Adrenal gland (tissue), 12 donors: Measurements from ENCODE around the gene VPS35L. TPM values are rescaled to one million over a fixed set of nuclear protein-coding genes. Genes with fewer than 3 reads are reported as not detected.

Experiments
- DNase-seq, 7 donors: peaks; one replicate each; pipeline ENCODE4 v3.0.0-alpha.2; 2019 to 2020
- H3K27ac ChIP-seq, 5 donors: fragments of 200-600 bp; sonication (generic) in 4 of 5; 1 replicate in 3 of 5; 2 replicates in 2 of 5; pipeline versions ENCODE4 v1.5.1 to v1.8.0; 2016 to 2020; ENCODE audit warnings: mild to moderate bottlenecking in 1 of 5
- H3K27me3 ChIP-seq: fragments of 200-600 bp; 2 replicates; pipeline ENCODE4 v1.8.0; 2021
- H3K36me3 ChIP-seq, 2 donors: fragments of 200-600 bp; replicated peaks in 1 of 2; 1 replicate in 1 of 2; 2 replicates in 1 of 2; pipeline versions ENCODE4 v1.5.1 to v1.8.0; 2018 to 2022
- H3K4me1 ChIP-seq, 2 donors: fragments of 200-600 bp; replicated peaks in 1 of 2; 1 replicate in 1 of 2; 2 replicates in 1 of 2; pipeline versions ENCODE4 v1.5.1 to v1.8.0; 2018 to 2021
- H3K4me3 ChIP-seq, 4 donors: fragments of 200-600 bp; sonication (generic) in 3 of 4; one replicate each; pipeline ENCODE4 v1.5.1; 2016 to 2018
- H3K9me3 ChIP-seq, 3 donors: fragments of 200-600 bp; sonication (generic) in 1 of 3; replicated peaks in 1 of 3; 1 replicate in 2 of 3; 2 replicates in 1 of 3; pipeline versions ENCODE4 v1.5.1 to v1.8.0; 2016 to 2021
- CTCF ChIP-seq, 6 experiments: fragments of 450-650 bp in 4 of 6; fragments of 200-600 bp in 2 of 6; sonication (generic) in 1 of 6; IDR thresholded peaks; 1 replicate in 5 of 6; 2 replicates in 1 of 6; pipeline versions ENCODE4 v1.5.1 to v1.8.0; 2016 to 2021; ENCODE audit warnings: antibody characterized with exemption in 6 of 6, mild to moderate bottlenecking in 2 of 6, moderate library complexity in 1 of 6
- POLR2A ChIP-seq, 2 donors: fragments of 450-650 bp; IDR thresholded peaks; one replicate each; pipeline ENCODE4 v1.6.1; 2017; ENCODE audit warnings: antibody characterized with exemption in 2 of 2, mild to moderate bottlenecking in 2 of 2, moderate library complexity in 1 of 2
- WGBS, 4 donors: extraction: QIAGEN DNeasy Blood & Tissue Kit in 2 of 4; methylation state at CpG; one replicate each; pipeline versions ENCODE4 v1.1.5 to v1.1.7; 2013 to 2017; 5-methylcytosine and 5-hydroxymethylcytosine counted together
- intact Hi-C, 2 donors: fragments of 100-400 bp; cut with DNase I; formaldehyde crosslinking; loops; one replicate each; pipeline versions ENCODE4 v1.14.1 to v1.15.0; 2022 to 2023
- polyA plus RNA-seq, 3 donors: library from polyadenylated mRNA; stranded (reverse); fragments of 200-250 nt in 2 of 3; fragments of 350-450 nt in 1 of 3; fragmentation: Illumina TruSeq in 1 of 3; extraction: RNeasy Lipid Tissue Mini Kit (QIAGEN cat#74804) in 1 of 3; gene quantifications; one replicate each; pipeline ENCODE4 v1.2.3, GENCODE V29; 2013 to 2014
- total RNA-seq, 9 donors: library from RNA; depleted of rRNA in 4 of 9; stranded (reverse); fragments of >200 nt in 4 of 9; fragments of 120-200 nt in 1 of 9; fragmentation: NEBNext Ultra II Directional in 1 of 9; extraction: Animal tissue kit (Norgen Biotek cat#: 25700) in 1 of 9; gene quantifications; one replicate each; pipeline versions ENCODE4 v1.1.0 to v1.2.4, GENCODE V29; 2013 to 2023
- donor health status: healthy with polysubstance abuse.
- donor health status: Bipolar disorder and iron deficiency.
- donor health status: DM: yes; HTN: yes; CAD: no.
- donor health status: DM: no; HTN: no; CAD: no.
- donor health status: DM: no; HTN: no; CAD: no.
- donor health status: DM: yes; HTN: yes; CAD: no.

The VPS35L gene
- total and polyA plus RNA-seq, 12 donors, result 38.3 to 96.7 (median 66.9) TPM

GRCh38 chr16:19525385-19525723 is 30.1 kb upstream of the VPS35L start:
- TF ChIP-seq POLR2A (IDR thresholded peaks at IDR 0.05) (no peak), CTCF (IDR thresholded peaks at IDR 0.05) (no peak)
- no peak overlapping the region for H3K4me3 ChIP-seq
- no peaks in the 10 kb centered on the region for H3K9me3 ChIP-seq
- intact Hi-C loops, result no loop called here
- no peak for DNase-seq
- H3K36me3 ChIP-seq, result peaks cover 0 to 10% of the 10 kb centered on the region in 2 donors
- no peak overlapping the region for H3K27ac ChIP-seq
- peaks cover 10 to 18% of the 10 kb centered on the region in 2 donors for H3K4me1 ChIP-seq
- H3K27me3 ChIP-seq, result no peaks in the 10 kb centered on the region
- WGBS, 4 donors, result 86 to 94% (median 90%) methylated on average over 2 of the region's 2 CpGs

GRCh38 chr16:19527161-19527560 is 28.3 kb upstream of the VPS35L start:
- no peak for TF ChIP-seq CTCF (IDR thresholded peaks at IDR 0.05)
- no peak for TF ChIP-seq POLR2A (IDR thresholded peaks at IDR 0.05)
- 77 to 89% (median 83%) methylated on average over 1 of the region's 1 CpG for WGBS, 4 donors
- Histone ChIP-seq H3K4me3 (no peak overlapping the region), H3K27ac (no peak overlapping the region), H3K4me1 (peaks cover 0 to 10% of the 10 kb centered on the region in 2 donors), H3K9me3 (no peaks in the 10 kb centered on the region), H3K27me3 (no peaks in the 10 kb centered on the region), H3K36me3 (peaks cover 0 to 10% of the 10 kb centered on the region in 2 donors)
- DNase-seq, result no peak
- intact Hi-C loops, result no loop called here

DNA sequence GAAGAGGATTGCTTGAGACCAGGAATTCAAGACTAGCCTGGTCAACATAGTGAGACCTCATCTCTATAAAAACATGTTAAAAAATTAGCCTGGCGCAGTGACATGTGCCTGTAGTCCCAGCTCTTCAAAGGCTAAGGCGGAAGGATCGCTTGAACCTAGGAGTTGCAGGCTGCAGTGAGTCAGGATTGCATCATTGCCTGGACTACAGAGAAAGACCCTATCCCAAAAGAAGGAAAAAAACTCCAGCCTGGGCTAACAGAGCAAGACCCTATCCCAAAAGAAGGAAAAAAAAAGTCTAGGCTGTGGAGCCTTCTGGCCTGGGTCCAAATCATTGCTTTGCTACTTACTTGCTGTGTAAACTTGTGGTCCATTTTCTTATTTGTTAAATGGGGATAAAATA is 26.8 kb upstream of the VPS35L start:
- Histone ChIP-seq H3K27ac (no peak overlapping the region), H3K4me1 (peaks cover 0 to 10% of the 10 kb centered on the region in 2 donors), H3K27me3 (no peaks in the 10 kb centered on the region), H3K4me3 (no peak overlapping the region), H3K9me3 (no peaks in the 10 kb centered on the region), H3K36me3 (peaks cover 0 to 10% of the 10 kb centered on the region in 2 donors)
- 98 to 100% (median 99%) methylated on average over 3 of the region's 3 CpGs for WGBS, 4 donors
- TF ChIP-seq CTCF (IDR thresholded peaks at IDR 0.05) (no peak), POLR2A (IDR thresholded peaks at IDR 0.05) (no peak)
- intact Hi-C loops, result no loop called here
- DNase-seq, result no peak

DNA sequence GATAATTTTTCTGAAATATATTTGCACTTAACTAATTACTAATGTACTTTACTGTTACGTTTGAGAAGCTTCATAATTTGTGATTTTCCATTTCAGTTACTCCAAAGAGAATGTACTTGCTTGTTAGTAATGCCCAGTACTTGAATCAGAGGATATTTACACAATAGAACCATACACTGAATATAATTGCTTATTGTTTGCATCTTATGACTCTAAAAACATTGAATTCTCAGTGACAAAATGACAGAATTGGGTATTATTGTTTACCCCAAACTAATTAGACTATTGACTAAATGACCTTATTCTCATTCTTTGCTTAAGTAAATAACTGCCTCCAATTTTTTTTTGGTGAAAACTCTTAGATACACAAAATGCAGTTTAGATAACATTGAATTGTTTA is 22.9 kb upstream of the VPS35L start:
- TF ChIP-seq POLR2A (IDR thresholded peaks at IDR 0.05), result no peak
- no peak for TF ChIP-seq CTCF (IDR thresholded peaks at IDR 0.05)
- 79 to 94% (median 87%) methylated on average over 1 of the region's 1 CpG for WGBS, 4 donors
- Histone ChIP-seq H3K27me3 (no peaks in the 10 kb centered on the region), H3K4me1 (no peaks in the 10 kb centered on the region), H3K9me3 (no peaks in the 10 kb centered on the region), H3K27ac (no peak overlapping the region), H3K4me3 (no peak overlapping the region), H3K36me3 (peaks cover 0 to 16% of the 10 kb centered on the region in 2 donors)
- intact Hi-C loops, result no loop called here
- DNase-seq, result no peak
